SK-N-DZ (cell line): ENCODE results near the gene FGF8.

Source experiments
- DNase-seq: peaks from one replicate; pipeline ENCODE4 v3.0.0-alpha.2; 2015; ENCODE audit warnings: low spot score

Gene FGF8

DNA sequence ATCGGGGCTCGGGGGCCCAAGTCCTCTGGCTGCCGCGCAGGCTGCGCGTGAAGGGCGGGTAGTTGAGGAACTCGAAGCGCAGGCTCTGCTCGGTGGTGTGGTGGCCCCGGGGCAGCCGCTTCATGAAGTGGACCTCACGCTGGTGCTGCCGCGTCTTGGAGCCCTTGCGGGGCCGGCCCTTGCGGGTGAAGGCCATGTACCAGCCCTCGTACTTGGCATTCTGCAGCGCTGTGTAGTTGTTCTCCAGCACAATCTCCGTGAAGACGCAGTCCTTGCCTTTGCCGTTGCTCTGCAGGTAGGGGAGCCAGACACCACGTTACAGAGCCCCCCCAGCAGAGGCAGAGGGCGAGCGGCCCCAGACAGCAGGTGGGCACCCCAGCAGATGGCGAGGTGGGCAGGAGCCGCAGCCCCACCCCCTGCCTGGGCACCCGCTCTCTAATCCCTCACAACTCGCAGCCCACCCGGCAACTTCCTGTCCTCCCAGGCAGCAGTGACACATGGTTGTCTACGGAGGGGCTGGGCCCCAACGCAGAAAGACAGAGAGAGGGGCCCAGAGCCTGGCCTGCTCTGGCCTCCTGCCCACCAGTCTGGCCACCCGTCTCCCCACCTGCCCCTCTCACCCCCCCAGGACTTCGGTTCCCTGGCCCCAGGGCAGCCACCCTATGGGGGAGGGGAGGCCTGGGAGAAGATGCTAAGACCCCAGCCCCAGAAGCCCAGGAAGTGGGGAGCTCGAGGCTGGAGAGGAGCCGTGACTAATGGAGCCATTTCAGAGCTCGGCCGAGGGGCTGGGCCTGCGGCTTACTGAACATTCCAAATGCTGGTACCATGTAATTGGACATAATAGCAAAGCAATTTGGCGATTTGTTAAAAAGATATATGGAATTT is 5.3 kb downstream of the FGF8 start:
- no peak for DNase-seq

DNA sequence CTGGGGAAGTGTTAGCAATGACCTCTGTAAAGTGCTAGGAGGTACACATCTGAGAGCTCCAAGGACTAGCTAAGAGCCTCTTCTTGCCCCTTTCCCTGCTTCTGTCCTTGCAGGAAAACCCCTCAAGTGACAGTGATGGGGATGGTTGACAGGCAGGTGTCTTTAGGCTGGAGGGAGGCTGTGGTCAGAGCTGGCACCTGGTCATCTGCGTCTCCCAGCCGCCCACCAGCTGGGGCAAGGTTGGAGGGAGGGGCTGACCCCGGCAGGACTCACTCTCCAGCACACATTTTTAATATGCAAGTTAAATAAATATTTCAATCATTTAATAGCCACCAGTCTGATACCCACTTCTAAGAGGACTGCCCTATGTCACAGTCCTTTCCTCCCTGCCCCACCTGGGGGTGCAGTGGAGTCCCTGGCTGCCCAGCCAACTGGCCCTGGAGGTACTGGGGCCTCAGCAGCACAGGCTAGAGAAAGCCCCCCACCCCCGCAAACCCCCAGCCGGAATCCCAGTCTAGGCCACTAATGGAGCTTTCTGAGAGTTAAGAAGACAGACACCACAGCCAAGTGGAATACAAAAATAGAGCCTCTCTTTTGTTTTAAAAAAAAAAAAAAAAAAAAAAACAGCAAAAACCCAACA is 6.3 kb downstream of the FGF8 start:
- DNase-seq = no peak

GRCh38 chr10:101768791-101769170 is 7.1 kb downstream of the FGF8 start:
- DNase-seq = no peak

- DNase-seq = no peak
Measured at GRCh38 chr10:101767966-101768790, 7.7 kb downstream of the FGF8 start.

DNA sequence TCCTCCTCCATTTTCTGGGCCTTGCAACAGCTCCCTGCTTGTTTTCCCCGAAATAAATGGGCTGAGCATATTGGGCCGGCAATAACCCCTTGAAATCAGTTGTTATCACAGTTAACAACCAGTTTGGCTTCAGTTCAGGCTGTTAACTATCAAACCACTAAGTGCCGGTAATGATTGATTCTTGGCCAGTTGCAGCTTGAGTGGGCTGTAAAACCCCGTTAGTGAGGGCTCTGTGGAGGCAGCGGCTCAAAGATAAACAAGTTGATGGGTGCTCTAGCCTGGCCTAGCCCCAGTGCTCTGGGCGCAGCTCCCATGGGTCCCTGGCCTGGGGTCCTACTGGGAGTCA is 8.3 kb downstream of the FGF8 start:
- DNase-seq = no peak

- DNase-seq = no peak
Measured at GRCh38 chr10:101766753-101767599, 8.9 kb downstream of the FGF8 start.

DNA sequence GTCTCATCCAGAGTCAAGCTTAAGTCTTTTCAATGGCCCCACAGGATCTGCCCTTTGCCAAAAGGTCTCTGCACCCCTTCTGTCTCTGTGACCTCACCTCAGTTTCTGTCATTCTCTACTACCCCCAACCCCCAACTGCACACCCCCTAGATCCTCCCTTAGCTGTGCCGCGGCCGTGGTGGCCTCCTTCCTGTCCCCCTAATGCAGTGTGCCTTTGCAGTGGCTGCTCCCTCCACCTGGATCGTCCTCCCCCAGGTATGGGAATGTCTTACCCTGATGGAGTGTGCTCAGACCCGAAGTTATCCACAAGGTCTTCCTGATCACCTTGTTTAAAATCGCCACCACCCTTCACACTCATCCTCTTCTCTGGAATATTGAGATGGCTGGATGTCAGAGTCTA is 9.6 kb downstream of the FGF8 start:
- no peak for DNase-seq

GRCh38 chr10:101763141-101763846 is 12.6 kb downstream of the FGF8 start:
- no peak for DNase-seq

DNA sequence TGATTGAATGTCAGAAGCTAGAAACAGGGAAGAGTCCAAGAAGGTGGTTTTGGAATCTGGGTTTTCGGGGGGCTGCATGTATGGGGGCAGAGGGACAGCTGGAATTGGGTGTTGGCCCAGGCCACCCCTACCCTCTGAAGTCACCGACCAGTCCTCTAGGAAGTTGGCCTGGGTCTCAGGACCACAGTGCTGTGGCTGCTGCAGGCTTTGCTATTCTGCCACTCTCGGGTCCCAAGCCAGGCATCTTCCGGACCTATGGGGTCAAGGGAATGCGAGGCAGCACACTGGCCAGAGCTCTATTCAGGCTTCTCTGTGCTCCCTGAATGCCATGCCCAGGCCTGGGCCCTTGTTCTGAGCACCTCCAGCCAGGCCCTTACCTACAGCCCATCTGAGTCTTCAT is 13.2 kb downstream of the FGF8 start:
- no peak for DNase-seq

DNA sequence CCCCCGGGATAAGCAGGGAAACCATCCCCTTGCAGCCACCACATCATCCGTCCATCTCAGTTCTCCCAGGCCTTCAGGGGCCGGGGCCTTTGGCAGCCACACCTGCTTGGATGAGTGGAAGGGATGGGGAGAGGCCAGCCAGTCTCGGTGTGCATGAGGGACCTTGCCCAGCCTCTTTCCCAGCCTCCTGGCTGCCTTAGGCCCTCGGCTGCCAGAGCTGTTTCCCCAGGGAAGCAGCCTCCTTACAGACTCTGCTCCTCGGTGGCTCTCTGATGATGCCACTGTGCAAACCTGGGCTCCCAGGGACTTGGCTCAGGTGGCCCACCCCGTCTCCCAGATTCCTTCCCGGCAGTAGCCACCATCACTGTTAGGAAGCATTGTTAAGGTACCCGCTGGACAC is 14.7 kb downstream of the FGF8 start:
- no peak for DNase-seq

DNA sequence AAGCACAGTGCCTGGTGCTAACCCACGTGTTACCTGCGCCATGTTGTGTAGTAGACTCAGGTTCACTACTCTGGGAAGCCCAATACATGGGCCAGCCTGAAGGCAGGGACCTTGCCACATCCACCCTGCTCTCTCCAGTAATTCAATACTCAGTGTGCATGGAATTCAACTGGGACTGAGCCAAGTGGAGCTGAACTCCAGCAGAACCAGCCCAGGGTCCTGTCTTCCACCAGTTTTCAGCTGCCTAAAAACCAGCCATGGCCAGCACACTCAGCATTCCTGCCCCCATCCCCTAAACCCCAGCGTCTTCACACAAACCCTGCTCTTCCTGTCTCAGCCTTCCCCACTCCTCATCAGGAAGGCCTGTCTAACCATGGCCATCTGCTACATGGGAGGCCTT is 15.4 kb downstream of the FGF8 start:
- DNase-seq = no peak

DNA sequence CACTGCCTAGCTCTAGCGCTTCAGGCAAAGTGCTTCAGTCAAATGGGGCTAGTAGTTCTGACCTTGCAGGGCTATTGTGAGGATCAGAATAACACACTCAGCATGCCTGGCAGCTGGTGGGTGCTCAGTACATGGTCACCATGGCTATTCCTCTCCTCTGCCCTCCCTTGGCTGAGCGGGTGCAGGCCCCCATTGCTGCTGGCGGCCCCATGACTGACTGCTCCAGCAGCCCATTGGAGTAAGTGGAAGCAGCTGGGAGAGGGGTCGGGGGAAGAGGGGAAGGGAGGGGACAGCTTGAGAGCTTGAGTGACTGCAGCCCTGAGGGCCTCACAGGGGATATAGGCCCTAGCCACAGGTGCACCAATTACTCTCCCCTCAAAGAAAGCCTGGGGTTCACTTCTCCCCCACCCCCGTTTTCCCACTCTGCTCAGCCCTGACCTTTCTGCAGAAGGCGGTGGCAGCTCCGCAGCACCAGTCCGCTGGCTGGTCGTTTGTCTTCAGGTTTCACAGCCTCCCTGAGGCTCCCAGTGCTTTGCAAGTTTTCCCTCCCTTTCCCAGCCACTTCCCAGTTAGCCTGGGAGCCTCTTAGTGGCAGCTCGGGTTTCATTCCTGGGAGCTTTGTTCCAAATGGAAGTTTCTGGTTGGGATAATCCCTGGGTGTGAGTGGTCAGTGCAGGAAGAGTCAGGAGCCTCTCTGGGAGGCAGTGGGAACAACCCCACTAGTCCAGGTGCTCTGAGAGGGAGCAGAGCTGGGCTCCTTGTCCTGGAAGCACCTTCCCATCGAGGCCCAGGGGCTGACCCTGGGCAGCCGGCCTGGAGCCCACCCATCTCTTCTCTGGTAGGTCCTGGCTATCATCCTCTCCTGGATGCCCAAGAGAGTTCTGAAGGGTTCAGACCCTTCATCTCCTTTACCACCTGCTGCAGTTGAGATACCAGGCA is 16.3 kb downstream of the FGF8 start:
- DNase-seq = no peak

- DNase-seq = no peak
Measured at GRCh38 chr10:101758858-101759257, 17.1 kb downstream of the FGF8 start.

DNA sequence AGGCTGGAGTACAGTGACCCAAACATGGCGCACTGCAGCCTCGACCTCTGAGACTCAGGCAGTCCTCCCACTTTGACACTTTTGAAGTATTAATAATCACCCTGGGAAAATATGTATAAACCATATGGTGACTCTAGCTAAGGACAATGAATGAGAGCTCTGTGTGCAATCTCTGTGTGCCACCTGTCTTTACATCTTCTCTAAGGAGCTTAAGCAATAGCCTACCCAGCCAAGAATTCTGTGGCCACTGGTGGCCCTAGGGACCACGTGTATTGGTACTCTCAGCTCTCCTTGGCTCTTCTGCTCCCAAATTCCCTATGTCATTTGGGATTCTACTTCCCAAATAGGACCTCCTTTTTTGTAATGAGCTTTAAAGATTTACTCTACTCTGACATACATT is 23.7 kb downstream of the FGF8 start:
- DNase-seq = no peak

GRCh38 chr10:101749047-101750016 is 26.6 kb downstream of the FGF8 start:
- DNase-seq = peak; percentile 69

DNA sequence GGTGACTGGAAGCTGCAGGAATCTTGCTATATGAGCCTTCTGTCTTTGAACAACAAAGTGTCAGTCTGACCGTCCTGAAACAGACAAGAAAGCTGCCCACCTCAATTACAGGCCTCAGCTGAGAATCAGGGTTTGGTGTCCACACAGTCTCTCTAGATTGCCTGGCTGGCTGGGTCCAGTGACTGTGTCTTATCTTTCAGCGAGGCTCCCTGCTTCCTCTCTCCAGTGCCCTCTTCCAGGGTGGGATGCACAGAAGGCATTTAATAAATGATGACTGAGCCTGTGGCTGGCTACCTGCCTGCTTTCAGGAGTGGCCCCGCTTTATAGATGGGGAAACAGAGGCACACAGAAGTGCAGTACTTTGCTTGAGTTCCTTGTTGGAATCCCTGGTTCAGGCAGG is 27.4 kb downstream of the FGF8 start:
- DNase-seq = no peak

GRCh38 chr10:101745074-101745696 is 30.7 kb downstream of the FGF8 start:
- DNase-seq = peak; percentile 41

DNA sequence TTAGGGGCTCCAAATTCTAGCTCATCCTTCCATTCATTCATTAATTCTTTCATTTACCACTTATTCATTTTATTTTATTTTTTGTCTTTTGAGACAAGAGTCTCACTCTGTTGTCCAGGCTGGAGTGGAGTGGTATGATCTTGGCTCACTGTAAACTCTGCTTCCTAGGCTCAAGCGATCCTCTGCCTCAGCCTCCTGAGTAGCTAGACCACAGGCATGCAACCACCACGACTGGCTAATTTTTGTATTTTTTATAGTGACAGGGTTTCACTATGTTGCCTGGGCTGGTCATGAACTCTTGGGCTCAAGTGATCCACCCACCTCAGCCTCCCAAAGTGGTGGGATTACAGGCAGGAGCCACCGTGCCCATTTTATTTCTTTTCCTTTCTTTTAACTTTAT is 31.6 kb downstream of the FGF8 start:
- no peak for DNase-seq
